PC-3 (cell line): Measurements from ENCODE around the gene CASKIN1.

Experiments
- CTCF ChIP-seq: fragments of 300-600 bp; sonication (generic); conservative IDR thresholded peaks from 2 replicates; pipeline ENCODE4 v1.5.1; 2017; ENCODE audit warnings: antibody characterized with exemption, low read depth, mild to moderate bottlenecking, low read length
- EZH2 ChIP-seq: fragments of 300-600 bp; sonication (generic); IDR thresholded peaks from one replicate; pipeline ENCODE4 v1.6.1; 2017; ENCODE audit warnings: antibody characterized with exemption, mild to moderate bottlenecking, low read length; ENCODE audit not compliant: unreplicated experiment
- EZH2phosphoT487 ChIP-seq: fragments of 300-600 bp; sonication (generic); IDR thresholded peaks from 2 replicates; pipeline ENCODE4 v1.6.1; 2018; ENCODE audit warnings: mild to moderate bottlenecking, antibody characterized with exemption, low read length, borderline replicate concordance

- TF ChIP-seq CTCF (no peak), EZH2phosphoT487 (no peak), EZH2 (no peak)
These were observed 24.7 kb downstream of the CASKIN1 start for GRCh38 chr16:2171601-2172178.
